GM21723 (cell line): Measurements from ENCODE around the gene IMPA2.
"Not testable (repeated sequence)": the region's sequence is repeated elsewhere in the genome, so short reads cannot be mapped to it uniquely, and the experiment has no call there.

Source experiments
- ATAC-seq: cut with Tn5 transposase; IDR thresholded peaks from one replicate; pipeline ENCODE4 v1.9.1; 2021; ENCODE audit warnings: mild to moderate bottlenecking, moderate library complexity; ENCODE audit not compliant: unreplicated experiment

IMPA2 gene

DNA sequence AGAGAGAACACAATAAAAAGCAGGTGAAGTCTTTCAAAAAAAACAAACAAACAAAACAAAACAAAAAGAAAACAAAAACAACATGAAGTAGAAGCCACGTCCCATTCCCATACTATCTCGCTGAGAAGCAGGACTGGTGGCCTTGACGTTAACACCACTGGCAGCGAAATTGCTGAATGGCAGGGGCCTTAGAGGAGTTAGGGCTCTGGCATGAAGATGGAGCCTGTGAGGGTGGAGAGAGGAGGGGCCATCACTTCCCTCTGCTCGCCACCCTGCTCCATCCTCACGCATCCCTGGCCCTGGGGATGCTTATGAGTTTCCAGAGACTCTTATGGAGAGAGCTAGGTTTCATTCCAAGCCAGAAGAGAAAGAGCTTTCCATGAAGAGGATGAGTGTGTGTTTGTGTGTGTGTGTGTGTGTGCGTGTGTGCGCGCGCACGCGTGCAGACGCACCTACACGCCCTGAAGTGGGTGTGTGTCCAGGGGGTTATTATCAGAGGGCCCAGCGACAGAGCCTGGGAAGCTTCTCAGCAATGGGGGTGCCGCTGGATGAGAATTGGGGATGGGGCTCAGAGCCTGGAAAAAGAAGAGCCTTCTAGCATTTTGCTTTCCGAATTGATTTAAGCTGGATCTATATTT lies 20.4 kb upstream of the IMPA2 start:
- no peak for ATAC-seq

DNA sequence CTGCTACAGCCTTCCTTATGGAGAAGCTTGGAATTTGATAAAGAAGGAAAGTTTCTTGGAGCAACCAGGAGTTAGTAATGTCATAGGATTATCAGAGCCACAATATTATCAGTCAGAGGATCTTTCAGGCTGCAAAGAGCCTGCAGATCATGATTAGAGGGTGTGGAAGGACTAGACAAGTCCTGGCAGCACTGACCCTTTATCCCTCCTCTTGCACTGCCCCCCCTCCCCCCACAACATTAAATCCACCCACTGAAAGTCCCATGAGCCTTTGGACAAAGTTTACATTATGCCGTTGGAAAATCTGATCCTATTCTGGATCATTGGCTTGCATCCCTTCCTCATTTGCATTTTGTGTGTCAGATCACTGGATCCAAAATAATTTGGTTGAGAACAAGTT lies 18.7 kb upstream of the IMPA2 start:
- ATAC-seq = no peak

- no peak for ATAC-seq
Measured at GRCh38 chr18:11963991-11964484, 17.3 kb upstream of the IMPA2 start.

DNA sequence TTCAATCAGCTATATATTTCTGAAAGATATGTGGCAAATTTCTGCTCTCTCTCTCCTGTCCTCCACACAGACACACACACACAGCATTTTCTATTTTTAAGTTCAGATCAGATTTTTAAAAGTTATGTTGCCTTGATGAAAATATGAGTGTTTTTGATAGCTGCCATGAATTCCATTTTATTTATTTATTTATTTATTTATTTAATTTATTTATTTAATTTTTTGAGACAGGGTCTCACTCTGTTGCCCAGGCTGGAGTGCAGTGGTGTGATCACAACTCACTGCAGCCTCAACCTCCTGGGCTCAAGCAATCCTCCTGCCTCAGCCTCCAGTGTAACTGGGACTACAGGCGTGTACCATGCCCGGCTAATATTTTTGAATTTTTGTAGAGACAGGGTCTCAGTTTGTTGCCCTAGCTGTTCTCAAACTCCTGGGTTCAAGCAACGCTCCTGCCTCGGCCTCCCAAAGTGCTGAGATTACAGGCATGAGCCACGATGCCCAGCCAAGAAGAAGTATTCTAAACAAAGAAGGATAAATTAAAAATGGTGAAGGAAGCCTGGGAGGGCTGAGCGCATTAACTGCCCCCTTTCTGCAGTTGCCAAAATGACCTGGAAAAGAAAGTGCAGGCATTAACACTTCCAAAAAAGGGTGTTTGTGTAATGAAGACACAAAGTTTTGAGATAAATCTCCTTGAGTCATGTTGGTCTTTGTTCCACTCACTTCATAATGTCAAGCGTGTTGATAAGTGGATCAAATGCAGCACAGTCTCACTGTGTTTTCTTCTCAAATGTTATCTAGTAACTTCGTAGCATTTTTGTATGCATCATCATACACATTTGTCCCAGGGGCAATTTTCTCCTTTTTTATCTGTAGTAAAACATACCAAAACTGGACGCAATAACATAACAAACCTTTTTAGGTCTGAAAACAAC lies 11.1 kb upstream of the IMPA2 start:
- ATAC-seq = no peak

GRCh38 chr18:11970836-11971226 lies 10.5 kb upstream of the IMPA2 start:
- ATAC-seq = not testable (repeated sequence)

GRCh38 chr18:11972371-11973174 lies 8.7 kb upstream of the IMPA2 start:
- no peak for ATAC-seq

DNA sequence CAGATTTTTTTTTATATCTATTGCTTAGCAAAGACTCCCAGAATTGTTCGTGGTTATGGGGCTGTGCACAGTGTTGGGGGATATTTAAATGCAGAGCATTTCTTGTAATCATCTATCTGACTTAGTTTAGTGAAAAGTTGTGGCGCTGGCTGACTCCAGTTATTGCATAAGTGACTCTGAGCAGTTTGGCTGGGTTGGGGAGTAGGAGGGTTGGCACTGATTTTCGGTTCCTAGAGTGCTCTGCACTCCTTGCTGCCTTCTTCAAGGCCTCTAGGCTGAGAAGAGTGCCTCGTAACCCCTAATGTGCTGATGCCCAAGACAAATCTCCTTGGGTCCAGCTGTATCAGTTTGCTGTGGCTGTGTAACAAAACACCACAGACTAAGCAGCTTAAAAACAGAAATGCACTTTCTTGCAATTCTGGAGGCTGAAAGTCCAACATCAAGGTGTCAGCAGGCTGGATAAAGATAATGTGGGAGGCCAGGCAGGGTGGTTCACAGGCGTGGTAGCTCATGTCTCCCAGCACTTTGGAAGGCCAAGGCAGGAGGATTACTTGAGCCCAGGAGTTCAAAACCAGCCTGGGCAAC lies 6.5 kb upstream of the IMPA2 start:
- ATAC-seq = no peak

DNA sequence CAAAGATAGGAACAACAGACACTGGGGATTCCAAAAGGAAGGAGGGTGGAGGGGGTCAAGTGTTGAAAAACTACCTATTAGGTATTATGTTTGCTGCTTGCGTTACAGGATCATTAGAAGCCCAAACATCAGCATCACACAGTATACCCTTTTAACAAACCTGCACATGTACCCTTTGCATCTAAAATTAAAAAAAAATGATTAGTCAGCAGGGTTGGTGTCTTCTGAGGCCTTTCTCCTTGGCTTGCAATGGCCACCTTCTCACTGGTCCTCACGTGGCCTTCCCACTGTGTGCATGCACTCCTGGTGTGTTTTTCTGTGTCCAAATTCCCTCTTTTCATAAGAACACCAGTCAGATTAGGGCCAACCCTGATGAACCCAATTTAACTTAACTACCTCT lies 5.6 kb upstream of the IMPA2 start:
- ATAC-seq = no peak

GRCh38 chr18:11976315-11977152 lies 4.8 kb upstream of the IMPA2 start:
- no peak for ATAC-seq

DNA sequence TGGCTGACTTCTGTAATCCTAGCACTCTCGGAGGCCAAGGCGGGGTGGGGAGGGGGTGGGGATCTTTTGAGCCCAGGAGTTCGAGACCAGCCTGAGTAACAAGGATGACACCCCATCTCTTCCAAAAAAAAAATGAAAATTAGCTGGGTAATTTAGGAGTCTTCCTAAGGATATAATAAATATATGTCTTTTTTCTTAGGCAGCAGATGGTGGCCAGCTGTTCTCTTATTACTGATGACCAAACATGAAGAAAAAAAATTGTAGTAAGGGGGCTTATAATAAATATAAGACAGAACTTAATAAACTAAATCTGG lies 4.2 kb upstream of the IMPA2 start:
- ATAC-seq = no peak

GRCh38 chr18:11978956-11979355 lies 2.4 kb upstream of the IMPA2 start:
- ATAC-seq = no peak

DNA sequence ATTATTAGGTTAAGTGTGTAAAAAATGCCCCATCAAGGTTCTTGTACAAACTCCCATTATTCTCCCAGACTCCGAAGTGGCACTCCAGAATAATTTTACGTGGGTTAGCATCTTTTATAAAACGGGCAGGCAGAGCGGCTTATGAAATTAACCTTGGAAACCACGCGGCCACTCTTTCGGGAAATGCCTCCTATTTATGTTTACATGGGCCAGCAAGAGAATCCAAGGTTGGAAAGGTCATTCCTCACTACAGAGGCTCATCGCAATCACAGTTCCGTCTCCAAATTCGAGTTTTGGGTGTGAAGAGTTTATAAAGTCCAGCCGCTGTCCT lies 1.2 kb upstream of the IMPA2 start:
- ATAC-seq = no peak

GRCh38 chr18:11980494-11981191 lies 664 bp upstream of the IMPA2 start:
- peak; percentile 87 for ATAC-seq

DNA sequence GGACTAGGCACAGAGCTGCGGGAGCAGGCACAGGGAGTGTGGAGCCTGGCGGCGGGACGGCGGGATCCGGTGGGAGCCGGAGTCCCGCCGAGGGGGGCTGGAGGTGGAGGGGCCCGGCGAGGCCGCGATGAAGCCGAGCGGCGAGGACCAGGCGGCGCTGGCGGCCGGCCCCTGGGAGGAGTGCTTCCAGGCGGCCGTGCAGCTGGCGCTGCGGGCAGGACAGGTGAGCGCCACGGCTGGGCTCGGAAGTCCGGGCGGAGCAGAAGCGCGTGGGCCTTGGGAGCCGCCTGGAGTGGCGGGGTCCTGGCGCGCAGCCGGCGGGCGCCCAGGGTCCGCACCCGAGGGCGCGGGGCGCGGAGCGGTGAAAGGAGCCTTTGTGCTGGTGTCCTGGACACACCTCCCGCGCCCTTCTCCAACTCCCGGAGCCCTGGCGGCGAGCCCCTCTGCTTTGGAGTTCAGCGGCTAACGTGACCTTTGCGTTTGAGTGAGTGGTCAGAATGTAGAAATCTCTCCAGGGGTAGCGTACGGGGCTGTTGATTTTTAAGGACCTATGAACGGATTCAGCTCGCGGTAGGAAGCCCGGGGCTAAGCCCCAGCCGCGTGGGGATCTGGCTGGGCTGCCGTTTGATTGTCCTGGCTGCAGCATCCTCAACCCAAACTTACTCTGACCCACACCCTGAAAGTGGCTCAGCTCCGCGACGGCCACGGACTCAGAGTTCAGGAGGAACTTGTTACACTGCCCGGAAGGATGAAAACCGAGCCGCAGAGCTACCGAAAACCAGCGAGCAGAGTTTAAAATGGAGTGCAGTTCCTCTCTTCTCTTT lies 448 bp downstream of the IMPA2 start:
- ATAC-seq = peak; percentile 39

- no peak for ATAC-seq
Measured at GRCh38 chr18:11982981-11983380, 1.7 kb downstream of the IMPA2 start.

DNA sequence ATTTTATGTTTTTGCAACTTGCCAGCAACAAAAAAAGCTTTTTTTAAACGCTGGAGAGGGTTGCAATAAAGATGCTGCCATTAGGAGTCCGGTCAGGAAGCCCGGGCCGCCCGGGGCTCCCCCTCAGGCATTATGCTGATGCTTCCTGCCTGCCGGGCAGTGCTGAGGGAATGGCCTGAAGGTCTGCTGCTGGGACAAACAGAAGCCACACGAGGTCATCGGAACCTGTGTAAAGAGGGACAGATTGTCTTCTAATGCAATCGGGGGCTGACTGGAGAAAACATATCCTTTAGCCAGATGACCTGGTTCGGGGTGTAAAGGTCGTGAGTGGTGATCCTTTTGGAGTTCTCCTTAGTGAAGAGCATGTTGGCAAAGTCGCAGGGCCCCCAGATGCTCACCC lies 2.3 kb downstream of the IMPA2 start:
- no peak for ATAC-seq

- no peak for ATAC-seq
Measured at GRCh38 chr18:11984091-11984490, 2.8 kb downstream of the IMPA2 start.

- no peak for ATAC-seq
Measured at GRCh38 chr18:11985586-11985985, 4.3 kb downstream of the IMPA2 start.

GRCh38 chr18:11986061-11986460 lies 4.8 kb downstream of the IMPA2 start:
- no peak for ATAC-seq
